NCI-H2107 treated with DMSO at 0.1 percent for 48 hours (cell line): Measurements from ENCODE around the gene NSD2.
"Not testable (repeated sequence)": the region's sequence is repeated elsewhere in the genome, so short reads cannot be mapped to it uniquely, and the experiment has no call there.

ENCODE experiments used
- DNase-seq: peaks from one replicate; lab custom pipeline; 2025; ENCODE audit not compliant: unreplicated experiment; lab: John Stamatoyannopoulos, UW

NSD2 gene

DNA sequence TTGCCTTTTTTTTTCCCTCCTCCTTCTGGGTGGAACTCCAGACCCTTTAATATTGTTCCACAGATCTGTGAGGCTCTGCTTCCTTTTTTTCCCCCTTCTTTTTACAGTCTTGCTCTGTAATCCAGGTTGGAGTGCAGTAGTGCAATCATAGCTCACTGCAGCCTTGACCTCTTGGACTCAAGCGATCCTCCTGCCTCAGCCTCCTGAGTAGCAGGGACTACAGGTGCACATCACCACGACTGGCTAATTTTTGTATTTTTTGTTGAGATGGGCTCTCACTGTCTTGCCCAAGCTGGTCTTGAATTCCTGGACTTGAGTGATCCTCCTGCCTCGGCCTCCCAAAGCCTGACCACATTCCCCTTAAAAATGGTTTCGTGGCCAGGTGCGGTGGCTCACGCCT is 26.8 kb downstream of the NSD2 start:
- DNase-seq = no peak

DNA sequence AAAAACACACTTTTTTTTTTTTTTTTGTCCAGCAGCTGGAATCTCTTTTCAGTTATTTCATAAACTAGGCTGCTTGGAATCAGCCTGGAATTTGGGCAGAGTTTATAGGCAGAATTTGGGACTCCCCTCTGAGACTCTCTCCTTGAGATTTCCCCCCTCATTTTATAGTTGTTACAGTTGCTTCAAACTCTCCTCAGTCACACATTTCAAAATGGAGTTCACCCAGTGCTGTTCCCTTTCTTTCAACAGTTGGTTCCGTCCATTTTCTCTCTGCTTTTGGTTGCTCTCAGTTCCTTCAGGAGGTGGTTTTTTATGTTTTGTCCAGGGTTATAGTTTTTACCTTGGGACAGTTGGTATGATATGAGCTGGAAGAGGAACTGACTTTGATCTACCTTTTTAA is 27.5 kb downstream of the NSD2 start:
- no peak for DNase-seq

DNA sequence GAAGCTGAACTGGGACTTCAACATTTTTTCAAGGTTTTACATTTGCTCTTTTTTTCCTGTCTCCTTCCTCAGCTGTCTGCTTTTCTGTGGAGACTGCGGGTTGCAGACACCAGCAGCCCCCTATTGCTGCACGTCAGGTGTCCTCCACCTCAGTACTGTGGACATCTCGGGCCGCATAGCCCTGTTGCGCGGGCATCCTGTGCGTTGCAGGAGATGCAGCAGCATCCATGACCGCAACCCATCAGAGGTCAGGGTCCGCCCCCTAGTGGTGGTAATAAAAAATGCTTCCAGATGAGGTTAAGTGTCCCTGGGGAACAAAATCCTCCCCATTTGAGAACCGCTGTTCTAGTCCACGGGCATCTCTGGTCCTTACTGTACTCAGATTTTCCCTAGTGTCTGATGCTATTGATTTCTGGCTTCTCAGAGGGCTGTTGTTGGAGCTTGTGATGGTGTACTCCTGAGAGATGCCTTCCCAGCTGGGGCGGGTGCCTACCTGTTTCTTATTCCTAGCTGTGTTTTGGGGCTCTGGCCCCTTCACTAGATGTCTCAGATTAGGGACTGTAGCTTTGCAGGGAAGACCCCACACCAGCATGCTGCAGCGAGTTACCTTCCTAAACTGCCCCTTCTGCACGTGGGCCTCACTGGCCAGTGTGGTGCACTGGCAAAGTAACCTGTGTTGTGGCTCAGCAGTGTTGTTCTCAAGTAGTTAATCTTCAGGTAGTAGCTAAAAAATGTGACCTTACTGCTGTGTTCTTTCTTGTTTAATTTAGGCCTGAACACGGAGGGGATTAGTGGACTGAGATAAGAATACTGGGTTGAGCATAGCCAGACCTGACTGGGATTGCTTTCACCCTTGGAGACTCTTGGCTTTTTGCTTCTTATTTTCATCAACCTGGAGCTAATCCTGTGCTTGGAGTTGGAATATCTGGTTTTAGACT is 28.2 kb downstream of the NSD2 start:
- DNase-seq = peak; percentile 5

DNA sequence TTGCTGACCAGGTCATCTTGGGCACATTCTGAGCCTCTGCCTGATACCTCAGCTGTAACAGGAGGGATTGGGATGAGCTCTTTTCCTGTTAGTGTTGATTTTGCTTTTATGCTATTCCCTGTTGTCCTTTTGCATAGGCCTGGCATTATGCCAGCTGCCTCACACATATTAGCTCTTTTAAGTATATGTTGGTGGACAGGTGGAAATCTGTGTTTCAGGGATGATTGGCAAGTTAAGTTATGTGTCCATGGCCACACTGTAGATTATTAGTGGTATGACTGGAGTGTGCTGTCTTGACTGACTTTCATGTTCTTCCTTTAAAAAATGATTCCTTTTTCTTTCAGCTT is 28.9 kb downstream of the NSD2 start:
- DNase-seq = no peak

DNA sequence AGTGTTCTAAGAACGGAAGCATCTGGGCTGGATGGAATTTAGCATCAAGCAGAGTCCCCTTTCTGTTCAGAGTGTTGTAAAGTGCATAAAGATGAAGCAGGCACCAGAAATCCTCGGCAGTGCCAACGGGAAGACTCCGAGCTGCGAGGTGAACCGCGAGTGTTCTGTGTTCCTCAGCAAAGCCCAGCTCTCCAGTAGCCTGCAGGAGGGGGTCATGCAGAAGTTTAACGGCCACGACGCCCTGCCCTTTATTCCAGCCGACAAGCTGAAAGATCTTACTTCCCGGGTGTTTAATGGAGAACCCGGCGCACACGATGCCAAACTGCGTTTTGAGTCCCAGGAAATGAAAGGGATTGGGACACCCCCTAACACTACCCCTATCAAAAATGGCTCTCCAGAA is 29.4 kb downstream of the NSD2 start:
- DNase-seq = no peak

DNA sequence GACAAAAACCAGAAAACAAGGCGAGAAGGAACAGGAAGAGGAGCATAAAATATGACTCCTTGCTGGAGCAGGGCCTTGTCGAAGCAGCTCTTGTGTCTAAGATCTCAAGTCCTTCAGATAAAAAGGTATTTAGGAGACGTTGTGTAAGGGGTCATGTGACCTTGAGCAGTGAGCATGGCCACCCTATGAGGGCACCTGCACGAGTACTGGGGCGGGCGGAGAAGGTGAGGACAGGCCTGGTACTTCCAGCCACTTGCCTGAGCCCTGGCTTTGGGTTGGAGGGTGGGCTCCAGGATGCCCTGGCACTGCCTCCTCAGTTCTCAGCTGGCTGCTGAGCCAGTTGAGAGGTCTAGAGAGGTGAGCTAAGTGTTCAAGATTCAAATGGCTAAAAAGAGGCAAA is 29.9 kb downstream of the NSD2 start:
- no peak for DNase-seq

DNA sequence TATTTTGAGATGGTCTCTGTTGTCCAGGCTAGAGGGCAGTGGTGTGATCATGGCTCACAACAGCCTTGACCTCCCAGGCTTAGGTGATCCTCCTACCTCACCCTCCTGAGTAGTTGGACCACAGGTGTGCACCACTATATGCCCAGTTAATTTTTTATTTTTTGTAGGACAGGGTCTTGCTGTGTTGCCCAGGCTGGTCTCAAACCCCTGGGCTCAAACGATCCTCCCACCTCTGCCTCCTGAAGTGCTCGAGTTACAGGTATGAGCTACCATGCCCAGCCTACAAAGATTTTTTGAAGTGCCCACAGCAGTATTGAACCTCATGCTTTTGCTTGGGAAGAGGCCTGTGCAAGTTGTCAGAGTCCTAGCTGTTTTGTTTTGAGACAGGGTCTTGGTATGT is 31.1 kb downstream of the NSD2 start:
- no peak for DNase-seq

DNA sequence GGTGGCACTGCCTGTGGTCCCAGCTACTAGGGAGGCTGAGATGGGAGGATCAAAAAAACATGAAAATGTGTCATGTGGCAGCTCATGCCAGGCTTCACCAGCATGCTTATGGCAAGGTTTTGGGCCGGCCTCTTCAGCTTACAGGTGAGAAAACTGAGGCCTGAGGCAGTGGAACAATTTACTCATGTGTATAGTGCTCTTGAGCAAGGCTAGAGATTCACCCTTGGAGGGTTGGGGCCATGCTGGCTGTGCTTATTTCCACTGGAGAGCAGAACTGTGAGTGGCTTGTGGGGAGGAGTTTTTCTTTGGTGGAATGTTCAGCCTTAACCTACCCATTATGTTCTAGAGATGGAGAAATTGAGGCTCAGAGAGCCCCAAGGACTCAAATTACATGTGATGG is 31.8 kb downstream of the NSD2 start:
- DNase-seq = no peak

DNA sequence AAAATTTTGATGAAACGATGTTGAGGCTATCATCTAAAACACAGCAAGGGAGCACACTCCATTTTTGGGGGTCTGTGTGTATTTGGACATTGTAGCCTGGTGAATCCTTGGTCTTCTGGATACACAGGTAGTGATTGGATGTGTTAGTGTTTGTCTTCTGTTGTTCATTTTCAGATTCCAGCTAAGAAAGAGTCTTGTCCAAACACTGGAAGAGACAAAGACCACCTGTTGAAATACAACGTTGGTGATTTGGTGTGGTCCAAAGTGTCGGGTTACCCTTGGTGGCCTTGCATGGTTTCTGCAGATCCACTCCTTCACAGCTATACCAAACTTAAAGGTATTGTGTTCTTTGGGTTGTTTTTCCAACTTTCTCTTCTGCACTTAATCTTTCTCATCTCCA is 32.8 kb downstream of the NSD2 start:
- DNase-seq = no peak

DNA sequence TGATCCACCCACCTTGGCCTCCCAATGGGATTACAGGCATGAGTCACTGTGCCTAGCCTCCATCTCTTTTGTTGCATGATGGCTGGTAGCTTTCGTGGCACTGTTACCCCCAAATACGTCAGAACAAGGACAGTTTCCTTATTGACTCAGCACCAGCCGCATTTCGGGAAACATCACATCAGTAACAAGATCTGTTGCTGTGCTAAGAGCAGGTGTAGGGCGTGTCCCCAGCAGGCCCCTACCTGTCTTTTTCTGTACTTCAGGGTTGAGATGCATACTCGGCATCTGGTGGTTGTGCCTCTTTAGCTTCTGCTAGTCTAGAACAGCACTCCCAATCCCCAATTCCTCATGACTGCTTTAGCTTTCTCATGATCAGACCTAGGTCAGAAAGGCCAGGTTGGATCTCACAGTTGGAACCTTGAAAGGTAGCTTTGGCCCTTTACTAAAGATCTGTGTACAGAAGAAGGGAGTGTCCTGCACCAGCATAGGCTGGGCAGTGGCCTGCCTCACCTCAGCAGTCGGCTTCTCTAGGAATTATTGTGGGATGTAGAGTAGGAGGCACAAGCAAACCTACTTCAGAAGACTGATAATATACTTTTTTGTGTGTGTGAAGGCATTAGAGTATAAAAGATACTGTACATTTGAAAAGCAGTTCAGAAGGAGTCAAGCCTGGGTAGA is 36.8 kb downstream of the NSD2 start:
- peak; percentile 54 for DNase-seq

DNA sequence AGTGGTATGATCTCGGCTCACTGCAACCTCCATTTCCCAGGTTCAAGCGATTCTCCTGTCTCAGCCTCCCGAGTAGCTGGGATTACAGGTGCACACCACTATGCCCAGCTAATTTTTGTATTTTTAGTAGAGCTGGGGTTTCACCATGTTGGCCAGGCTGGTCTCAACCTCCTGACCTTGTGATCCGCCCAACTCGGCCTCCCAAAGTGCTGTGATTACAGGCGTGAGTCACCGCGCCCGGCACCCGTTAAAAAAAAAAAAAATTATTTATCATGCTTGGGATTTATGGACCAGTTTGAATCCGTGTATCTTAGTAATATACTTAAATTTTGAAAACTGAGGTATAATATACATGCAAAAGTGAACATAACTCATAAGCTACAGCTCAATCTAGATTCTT is 38.5 kb downstream of the NSD2 start:
- DNase-seq = not testable (repeated sequence)

DNA sequence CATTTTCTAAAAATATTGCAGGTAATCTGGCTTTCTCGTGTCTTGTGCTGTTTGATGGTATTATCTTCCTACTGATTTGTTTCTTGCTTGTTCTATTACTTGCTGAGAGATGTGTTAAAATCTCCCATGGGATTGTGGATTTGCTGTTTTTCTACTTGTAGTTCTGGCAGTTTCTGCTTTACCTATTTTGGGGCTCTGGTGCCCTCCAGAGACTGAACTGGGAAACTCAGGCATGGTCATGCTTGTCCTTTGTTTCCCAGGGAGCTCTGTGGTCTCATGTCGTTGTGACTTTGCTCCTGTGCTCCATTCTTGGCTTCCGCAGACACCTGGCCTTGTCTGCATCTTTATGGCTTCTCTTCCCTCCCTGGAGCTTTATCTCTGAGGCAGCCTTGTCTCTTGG is 39.5 kb downstream of the NSD2 start:
- peak; percentile 8 for DNase-seq

DNA sequence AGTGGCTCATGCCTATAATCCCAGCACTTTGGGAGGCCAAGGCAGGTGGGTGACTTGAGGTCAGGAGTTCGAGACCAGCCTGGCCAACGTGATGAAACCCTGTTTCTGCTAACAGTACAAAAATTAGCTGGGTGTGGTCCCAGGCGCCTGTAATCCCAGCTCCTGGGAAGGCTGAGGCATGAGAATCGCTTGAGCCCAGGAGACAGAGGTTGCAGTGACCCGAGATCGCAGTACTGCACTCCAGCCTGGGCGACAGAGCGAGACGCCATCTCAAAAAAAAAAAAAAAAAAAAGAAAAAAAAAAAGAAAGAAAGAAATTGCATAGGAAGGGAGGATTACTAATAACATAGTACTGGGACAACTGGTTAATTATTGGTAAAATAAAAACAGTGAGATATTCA is 40.1 kb downstream of the NSD2 start:
- DNase-seq = not testable (repeated sequence)

DNA sequence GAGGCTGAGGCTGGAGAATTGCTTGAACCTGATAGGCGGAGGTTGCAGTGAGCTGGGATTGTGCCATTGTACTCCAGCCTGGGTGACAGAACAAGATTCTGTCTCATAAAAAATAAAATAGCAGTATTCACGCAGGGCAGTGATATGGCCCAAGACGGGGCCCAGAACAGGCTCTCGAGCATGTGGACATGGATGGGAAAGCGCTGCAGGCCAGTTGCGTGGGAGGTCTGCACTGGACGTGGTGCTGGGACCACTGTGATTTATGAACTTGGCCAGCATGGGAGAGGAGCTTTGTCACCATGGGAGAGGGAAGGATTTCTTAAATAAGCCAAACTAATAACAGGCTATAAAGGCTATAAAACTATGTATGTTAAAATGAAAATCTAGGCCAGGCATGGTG is 51.6 kb downstream of the NSD2 start:
- no peak for DNase-seq

DNA sequence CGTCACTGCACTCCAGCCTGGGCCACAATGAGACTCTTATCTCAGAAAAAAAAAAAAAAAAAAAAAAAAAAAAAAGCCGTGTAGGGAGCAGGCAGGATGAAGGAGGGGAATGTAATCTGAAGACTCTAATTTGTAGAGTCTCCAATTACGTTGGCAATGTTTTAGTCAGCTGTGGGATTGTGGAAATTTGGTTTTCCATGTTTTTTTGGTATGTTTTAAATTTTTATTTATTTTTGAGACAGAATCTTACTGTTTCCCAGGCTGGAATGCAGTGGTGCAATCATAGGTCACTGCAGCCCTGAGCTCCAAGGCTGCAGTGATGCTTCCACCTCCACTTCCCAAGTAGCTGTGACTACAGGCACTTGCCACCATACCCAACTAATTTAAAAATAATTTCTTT is 56.5 kb downstream of the NSD2 start:
- no peak for DNase-seq

DNA sequence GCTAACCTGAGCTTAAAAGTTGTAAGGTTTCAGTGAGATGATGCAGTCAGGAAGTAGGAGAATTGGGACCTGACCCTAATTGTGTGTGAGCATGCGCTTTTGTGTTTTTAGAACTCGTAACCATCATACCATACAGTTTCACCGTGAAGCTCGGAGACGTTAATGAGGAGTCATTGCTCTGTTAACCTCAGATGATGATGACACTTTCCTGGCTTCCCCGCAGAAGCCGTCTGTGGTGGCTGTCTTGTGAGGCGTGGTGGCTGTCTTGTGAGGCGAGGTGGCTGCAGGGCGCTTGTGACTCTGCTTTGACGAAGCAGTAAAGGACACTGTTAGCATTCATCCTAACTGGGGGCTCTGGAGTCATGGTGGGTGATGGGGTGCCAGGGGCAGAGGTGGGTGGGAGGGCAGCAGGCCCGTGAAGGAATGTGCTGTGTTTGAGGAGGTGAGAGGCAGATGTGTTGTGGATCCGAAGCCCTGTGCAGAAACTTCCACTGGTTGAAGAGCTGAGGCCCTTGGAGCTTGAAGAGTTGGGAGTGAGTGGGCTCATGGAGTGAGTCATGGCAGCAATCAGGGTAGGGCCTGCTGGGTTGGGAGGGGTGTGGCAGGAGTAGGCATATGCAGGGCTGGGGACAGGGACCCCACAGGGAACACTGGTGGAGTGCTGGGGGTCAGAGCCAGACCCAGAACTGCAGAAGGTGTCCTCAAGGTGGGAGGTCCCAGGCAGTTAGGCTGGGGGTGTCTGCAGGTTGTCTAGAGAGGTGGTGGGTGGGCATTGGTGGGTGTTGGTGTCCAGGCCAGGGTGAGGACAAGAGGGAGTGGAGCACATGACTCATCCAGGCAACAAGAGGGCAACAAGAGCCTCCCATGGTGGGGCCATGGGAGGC is 57.4 kb downstream of the NSD2 start:
- no peak for DNase-seq

DNA sequence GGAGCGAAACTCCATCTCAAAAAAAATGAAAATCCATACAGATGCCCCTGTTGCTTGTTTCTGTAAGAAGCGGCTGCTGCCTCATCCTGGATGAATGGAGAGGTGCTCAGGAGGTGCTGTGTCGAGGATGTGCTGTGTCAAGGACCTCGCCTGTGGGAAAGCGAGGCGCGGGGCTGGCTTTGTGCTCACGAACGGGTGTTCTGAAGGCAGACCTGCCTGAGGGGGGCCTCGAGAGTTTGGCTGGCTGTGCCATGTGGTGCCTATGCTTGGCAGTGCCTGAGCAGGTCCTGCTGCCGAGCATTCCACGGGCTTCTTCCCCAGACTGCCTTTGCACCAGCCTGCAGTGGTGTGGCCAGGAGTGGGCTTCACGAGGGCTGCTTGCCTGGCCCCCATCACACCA is 61.5 kb downstream of the NSD2 start:
- DNase-seq = no peak

DNA sequence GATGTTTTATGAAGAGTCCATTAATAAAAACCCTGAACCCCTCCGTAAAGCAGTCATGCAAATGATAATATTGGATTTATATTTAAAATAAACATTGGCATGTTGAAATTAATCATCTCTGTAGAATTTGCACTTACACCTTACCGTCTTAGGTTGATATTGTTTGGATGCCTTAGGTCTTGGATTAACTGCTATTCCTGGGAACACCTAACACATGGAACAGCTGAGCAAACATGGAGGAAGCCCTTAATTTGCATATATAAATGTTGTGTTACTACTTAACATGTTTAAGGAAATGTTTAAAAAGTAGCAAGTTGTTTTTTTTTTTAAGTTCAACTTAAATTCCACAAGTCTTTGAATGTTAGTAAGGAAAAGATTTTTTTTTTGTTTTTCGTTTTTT is 62.5 kb downstream of the NSD2 start:
- DNase-seq = no peak

DNA sequence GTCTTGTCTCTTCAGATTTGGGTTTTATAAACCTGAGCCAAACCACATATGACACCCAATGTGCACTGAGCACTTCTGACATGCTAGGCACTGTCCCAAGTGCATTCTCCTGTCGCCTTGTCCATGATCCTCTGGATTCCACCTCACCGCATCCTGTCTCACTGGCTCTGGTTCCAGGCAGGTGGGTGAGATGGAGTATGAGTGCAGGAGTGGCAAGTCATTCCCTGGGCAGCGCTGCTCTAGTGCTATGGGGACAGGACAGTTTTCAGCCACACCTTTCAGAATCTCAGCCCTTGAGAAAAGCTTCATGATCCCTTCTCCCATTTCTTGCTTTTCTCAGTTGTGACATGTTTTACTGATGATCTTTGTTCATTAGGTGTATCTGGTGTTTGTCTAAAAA is 66.4 kb downstream of the NSD2 start:
- no peak for DNase-seq

DNA sequence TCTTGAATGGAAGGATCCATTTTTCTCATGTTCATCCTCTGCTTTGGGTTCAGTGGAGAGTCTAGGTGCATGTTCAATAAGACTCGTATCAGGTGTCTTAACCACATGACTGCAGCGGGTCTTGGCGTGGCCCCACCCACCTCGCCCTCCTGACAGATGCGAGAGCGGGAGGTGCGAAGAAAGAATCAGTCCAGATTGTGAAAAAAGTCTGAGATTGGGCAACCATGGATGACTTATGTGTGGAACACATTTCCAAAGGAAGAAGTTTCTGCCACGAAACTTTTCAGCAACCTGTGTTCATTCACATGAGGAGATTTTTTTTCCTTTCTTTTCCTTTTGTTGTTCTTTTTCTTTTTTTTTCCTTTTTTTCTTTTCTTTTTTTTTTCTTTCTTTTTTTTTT is 66.8 kb downstream of the NSD2 start:
- DNase-seq = no peak

DNA sequence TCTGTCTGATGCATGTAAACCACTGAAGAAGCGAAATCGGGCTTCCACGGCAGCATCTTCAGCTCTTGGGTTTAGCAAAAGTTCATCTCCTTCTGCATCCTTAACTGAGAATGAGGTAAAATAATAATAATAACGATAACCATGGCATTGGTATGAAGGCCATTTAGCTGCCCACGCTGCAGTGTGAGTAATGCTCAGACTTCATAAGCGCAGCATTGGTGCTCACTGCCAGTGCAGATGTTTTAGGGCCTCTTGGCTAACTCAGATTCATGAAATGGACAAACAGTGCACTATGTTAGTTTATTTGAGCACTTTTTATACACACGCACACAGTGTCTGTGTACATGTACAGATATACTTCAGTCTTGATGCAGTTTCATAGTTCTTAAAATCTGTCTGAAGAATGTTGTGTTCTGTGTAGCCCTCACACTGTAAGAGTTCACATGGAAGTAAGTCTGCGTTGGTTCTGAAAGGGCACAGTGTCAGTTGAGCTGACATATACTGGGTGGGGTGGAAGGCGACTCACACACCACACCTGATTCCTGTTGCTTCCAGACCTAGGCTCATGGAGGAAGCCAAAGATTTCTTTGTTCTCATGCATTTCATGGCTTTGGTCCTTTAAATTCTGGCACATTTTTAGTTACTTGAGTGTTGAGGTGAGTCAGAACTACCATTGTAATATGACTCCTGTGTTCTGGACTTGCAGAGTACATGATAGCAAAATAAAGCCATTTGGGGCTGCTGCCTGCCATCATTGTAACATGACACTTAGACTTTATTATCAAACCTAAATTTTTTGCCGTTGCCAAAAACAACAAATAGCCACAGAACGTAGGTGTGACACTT is 68.7 kb downstream of the NSD2 start:
- DNase-seq = peak; percentile 67
